ENCODE data around the gene GRPR.
A peak's percentile ranks its signal among the peaks of the same experiment; 100 is the strongest.

GRPR gene

DNA sequence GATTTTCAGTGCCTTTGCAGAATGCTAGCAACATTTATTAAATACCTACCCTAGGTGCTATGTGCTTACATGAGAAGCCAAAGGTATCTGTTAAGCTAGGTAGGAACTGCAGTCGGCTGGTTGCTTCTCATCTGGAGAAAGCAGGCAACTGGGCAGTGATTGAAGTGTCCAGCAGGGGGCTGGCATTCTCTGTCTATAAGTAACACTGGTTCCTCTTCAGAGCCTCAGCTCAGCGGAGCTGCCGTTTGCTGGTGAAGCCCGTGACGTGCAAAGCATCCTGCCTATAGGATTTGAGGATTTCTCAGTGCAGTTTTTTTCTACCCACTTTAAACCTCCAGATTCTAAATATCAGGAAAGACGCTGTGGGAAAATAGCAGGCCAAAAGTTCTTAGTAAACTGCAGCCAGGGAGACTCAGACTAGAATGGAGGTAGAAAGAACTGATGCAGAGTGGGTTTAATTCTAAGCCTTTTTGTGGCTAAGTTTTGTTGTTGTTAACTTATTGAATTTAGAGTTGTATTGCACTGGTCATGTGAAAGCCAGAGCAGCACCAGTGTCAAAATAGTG is at the start of gene GRPR:
GRPR (plus strand) TSS at position 344 of the 565 bp plus-strand sequence. CDS start 389 bp downstream, outside the sequence.
- peak; percentile 3 for DNase-seq

DNA sequence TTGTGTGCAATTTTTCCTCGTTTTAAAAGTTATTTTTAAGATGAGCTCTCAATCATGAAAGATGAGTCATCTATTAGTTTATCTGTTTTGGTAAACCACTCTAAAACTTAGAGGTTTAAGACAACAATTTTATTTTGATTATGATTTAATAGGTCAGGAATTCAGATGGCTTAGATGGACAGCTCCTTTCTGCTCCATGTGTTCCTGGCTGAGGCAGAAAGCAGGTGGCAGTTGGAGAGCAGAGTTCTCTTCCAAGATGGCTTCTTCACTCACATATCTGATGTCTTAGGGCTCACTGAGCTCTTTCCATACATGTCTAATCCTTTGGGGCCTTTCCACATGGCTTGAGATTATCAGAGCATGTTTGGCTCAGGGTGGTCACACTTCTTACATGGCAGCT is 48.3 kb upstream of the GRPR start:
- no peak for DNase-seq

DNA sequence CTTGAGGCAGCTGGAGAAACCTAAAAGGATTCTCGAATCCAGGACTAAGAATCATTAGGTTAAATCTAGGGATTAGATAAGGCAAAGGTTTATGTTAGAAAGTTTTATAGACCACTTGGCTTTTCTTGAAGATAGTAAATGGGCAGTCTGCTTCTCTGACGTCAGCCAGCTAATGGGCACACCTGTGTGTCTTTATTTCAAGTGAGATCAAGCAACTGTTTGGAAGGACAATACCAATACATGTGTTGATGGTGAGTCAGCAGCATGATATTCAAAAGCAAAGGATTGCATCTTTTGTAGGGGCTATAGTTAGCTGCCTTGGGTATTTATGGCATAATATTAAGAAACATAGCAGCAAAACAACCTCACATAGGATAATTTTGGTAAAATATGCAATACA is 46.5 kb upstream of the GRPR start:
- DNase-seq = no peak

DNA sequence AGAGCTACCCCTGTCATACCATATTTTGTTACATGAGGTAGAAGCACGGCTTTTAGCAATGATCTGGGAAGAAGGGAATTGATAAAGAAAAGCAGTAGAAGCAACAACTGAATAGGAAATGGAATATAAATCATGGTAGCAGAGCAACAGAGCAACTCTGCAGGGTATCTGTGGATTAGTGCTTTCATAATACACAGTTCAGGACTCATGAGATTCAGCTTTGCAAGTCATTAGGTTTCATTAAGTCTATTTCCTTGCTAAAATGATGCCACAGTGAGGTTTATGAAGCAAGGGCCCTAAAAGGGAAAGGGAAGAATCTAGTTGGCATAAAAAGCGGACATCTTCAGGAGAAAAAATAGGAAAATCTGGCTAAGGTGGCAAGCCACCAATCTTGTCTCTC is 45.6 kb upstream of the GRPR start:
- DNase-seq = no peak

DNA sequence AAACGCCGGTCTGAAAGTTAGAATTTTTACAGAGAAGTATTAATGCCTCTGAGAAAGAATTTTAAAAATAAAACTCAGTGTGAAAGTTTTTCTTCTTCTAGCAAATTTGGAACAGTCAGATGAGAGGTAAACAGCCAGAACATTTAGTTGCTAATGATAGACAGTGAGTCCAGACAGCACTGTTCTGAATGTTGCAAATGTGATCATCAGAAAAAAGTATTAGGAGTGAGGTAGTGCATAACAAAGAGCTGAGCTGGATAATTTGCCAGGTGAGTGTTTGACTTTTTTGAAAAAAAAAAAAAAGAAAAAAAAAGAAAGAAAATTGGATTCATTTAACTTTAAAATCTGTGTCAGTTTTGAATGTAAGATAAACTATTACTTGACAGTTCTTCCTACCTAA is 42.0 kb upstream of the GRPR start:
- no peak for DNase-seq

DNA sequence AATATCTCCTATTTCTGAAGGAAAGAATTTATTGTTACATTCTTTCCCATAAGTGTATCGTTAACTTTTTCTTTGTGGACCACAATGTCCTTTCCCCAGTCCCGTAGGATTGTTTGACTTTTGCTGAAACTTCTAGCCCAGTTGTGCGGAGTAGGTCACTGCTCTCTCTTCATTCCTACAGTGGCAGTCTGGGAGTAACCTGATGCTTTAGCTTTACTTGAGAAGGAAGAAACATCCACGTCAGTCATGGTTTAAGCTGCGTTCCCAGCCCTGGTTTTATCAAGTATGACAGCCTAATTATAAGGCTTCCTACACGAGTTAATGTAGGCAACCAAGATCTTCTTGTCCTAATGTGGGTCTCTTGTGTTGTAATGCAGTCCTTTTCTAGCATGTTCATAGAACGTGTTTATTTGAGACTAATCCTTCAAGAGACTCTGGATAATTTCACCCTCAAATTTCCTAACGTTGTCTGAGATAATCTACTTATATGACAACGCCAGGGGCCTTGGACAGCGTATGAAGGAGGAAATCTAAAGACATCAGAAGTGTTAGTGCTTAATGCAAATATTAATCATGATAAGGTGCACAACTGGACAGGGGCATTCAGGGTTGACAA is 40.8 kb upstream of the GRPR start:
- DNase-seq = no peak

DNA sequence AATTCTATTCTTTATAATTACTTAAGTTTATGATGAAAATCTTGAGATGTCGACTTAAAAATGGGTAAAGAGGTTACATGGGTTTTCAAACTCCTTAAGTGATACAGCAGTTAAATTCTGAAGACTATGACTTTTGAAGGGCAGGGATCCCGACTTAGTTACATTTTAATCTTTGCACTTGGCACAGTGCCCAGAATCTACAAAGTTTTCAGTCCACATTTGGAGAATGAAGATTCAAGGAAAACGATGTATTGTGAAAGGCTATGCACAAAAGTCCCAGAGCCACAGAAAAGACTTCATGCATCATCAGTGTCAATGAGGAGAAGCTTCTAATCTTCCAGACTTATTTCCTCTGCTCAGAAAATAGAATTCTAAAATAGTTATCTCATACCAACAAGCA is 36.3 kb upstream of the GRPR start:
- DNase-seq = no peak

DNA sequence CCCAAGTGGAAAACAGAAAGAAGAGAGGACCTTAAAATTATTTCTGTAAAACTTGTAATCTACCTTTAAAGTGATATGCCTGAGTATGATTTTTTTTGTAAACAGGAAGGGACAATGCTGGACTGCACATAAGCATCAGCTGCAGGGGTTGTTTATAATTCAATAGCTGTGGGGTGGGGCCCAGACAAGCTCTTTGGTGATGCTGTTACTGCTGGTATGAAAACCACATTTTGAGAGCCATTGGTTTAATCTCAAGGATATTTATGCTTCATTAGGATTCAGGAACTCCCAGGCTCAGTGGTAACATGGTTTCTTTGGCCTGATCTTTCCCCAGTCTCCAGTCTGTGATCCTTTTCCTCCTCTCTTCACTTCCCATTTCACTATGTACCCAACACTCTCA is 34.3 kb upstream of the GRPR start:
- DNase-seq = no peak

DNA sequence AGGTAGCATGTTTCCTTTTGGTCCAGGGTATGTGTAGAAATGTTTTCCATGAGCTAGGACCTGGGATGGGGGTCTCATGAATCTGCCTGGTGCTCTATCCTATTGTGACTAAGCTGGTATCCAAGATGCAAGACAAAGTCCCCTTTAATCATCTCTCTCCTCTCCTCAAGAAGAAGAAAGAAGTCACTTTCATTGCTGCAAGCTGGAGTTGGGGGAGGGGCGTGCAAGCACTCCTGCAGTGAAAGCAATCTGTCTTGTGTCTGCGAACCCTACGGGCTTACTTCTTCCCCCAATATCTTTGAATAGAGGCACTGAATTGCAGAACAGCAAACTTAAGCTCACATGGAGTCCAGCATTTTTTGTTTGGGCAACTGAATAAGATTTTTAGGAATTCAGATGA is 27.2 kb upstream of the GRPR start:
- DNase-seq = no peak

DNA sequence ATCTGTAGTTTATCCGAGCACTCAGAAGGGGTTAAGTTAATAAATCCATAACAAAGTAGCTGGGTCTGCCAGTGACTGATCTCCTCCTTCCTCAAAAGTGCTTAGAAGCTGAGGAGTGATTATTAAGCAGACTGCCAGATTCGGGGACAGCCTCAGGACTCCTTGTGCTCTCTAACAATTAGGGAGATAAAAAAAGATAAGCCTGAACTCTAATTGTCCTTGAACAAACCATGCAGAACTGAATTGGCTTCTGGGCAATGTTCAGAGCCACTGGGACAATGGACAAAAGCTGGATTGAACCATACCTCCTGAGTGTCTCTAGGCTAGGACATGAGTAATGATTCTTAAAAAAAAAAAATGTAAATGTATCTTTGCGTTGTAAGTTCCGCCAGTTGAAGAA is 22.7 kb upstream of the GRPR start:
- no peak for DNase-seq

DNA sequence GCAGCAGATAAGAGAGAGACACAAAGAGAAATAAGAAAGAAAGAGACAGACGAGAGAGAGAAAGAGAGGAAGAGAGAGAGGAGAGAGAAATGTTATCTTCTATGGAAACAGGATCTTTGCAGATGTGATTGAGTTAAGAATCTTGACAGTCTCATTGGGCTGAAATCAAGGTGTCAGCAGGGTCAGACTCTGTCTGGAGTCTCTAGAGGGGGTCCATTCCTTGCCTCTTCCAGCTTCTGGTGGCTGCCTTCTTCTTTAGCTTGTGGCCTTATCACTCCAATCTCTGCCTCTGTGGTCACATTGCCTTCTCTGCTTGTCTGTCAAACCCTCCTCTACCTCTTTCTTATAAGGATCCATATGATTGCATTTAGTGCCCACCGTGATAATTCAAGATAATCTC is 21.8 kb upstream of the GRPR start:
- DNase-seq = no peak

DNA sequence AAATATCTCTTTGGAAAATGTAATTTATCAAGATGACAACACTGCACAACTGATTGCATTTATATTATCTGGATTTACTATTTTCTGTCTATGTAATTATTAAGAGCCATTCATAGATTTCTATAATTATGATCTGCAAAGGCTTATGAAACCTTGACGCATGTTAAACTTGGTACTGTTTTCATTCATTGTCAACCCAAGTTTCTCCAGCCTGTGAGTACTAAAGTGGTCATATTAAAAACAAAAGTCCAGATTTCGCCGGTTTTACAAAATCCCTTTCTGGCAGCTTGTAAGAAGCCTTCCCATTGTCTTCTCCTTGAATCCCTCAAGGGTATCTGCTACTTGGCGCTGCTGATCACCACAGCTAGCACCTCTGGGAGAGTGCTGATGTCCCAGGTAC is 19.7 kb upstream of the GRPR start:
- DNase-seq = no peak

DNA sequence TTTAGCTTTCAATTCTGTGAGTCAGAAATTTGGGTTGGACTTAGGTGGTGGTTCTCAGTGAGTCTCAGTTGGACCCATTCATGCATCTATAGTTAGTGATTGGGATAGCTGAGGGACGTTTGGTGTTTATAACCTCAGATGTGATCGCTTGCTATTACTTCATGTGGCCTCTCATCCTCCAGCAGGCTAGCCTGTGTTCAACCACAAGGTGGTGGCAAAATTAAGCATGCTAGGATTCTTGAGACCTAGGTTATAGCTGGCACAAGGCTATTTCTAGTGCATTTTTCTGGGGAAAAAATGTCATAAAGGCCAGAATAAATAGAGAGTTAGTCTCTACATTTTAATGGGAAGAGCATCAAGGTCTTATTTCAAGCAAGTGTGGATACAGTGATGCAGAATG is 10.9 kb upstream of the GRPR start:
- DNase-seq = no peak

DNA sequence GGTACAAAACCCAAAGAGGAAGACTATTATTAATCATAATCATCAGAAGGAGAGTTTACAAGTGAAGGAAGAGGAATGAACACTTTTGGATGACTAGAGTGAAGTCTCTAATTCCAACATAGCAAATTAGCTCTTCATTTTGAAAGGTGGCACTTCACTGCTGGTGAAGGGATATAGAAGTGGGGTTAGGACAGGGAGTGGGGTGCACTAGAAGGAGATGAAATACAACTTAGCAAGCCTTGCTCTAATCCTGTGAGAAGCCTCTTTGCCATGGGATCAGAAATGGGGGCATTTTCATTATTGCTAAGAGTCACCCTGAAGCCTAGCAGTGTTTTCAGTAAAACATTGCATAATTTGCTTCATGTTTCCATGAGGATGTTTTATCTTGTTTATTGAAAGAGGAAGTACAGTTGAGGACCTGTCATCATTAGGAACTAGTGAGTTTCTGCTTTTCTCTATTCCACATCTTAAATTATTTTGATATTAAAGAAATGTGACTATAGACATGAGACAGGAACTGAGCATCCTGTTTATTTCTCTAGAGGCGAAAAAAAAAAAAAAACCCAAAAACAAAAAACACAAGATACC is 9.3 kb upstream of the GRPR start:
- peak; percentile 35 for DNase-seq

DNA sequence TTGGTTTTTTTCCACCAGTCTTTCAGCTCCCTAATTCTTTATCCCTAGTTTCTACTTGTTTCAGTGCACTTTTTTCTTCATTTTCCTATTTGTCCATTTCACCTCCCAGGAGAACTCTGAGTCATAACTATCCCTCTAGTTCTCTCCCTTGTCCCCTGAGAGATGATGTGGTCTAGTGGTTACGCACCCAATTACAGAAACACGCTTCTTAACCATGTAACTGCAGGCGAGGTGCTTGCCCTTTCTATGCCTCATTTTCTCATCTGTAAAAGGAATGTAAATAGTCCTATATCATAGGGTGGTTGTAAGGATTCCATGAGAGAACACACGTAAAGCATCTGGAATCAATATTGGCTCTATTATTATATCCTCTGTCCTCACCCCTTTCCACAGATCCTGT is 8.8 kb upstream of the GRPR start:
- DNase-seq = no peak

DNA sequence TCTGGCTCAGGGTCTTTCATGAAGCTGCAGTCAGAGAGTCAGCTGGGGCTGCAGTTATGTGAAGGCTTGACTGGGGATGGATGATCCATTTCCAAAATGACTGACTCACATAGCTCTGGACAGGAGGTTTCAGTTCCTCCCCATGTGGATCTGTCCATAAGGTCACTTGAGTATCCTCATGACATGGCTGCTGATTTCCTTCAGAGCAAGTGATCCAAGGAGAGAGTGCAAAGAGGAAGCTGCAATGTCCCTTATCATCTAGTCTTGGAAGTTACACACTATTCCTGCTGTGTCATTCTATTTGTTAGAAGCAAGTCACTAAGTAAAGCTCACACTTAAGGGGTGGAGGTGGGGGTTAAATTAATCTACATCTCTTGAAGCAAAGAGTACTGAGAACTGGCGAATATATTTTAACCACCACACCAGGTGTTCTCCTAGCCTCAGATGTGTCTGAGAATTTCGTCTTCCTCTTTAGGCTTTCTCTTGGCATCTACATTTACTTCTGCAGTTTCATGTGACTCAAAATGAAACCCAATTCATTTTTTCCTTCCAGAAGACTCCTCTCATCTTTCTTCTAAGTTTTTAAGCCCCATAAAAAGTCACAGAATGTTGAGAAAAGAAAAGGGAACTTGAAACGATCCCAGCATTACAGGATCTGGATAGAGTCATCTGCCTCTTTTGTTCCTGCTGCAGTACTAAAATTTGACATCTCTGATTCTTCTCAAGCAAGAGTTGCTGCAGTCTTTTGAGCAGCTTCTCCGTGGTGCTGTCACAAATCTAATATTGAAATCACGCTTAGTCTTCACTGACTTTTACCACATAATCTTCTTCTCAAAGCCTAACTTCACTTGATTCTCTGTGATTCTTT is 3.8 kb upstream of the GRPR start:
- peak; percentile 3 for DNase-seq

DNA sequence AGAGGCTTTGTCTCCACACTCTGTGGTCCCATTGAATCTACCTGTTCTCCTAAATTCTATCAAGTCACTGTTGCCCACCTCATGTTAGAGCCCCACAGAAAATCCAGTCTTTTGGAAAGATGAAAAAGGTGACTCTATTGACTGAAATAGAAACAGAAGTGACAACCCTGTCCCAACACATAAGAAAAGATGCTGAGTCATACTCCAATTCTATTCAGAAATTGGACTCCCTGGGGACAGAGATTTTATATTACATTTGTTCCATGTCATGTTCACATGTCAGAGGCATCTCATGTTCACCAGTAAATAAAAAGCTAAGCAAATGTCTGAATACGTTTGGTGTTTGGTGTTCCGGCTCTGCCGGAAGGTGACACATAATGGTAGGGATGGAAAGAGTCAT is 2.9 kb upstream of the GRPR start:
- DNase-seq = no peak

DNA sequence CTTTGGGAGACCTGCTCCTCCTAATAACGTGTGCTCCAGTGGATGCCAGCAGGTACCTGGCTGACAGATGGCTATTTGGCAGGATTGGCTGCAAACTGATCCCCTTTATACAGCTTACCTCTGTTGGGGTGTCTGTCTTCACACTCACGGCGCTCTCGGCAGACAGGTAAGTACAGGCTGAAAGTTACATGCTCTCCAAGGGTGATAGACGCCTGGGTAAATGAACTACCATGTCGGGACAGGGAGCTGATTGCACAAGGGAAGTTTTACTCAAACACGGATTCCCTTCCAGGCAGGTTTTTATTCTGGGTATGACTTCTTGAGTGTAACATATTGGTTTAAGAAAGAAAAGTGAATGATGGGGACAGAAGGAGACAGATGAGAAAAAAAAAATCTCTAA is 836 bp downstream of the GRPR start:
- no peak for DNase-seq

DNA sequence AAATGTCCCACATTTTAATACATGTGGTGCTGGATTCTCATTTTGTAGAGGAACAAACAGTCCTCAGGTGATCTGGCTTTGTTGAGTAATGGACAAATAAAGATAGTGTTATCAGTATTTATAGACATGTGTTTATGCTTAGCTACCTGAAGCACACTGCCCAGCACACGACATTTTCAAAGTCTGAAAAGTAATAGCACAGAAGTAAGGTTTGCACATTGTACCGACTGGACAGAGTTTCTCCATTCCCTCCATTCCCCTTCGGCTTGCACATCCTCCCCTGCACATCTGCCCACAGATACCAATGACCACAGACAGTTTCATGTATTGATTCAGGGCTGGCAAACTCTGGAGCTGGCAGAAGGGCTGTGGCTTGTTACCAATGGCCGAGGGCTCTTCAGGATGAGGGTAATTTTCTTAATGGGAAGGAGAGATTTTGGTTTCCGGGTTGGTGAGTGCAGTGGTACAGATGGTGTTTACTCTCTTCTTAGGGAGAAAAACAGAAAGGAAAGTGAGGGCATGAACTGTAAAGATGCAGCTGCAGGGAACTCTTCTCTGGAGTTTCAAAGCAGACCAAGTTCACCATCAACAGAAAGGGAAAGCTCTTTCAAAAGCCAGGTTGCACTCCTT is 2.3 kb downstream of the GRPR start:
- no peak for DNase-seq

DNA sequence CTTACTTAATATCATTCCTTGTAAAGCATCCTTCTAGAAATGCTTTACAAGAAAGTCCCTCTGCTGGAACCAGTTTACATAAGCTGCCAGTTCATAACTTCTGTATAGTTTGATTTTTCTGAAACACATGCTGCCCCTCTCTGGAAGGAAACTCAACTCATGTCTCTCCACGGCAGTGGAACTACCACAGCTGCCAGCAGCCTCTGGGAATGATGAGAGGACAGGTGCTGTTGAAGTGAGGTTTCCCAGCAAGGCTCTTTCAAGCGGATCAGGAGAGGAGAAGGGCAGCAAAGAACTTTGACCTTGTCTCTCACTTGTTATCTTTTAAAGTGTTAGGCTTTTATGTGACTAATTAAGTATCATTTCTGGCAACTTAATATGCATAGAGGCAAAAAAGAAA is 7.3 kb downstream of the GRPR start:
- DNase-seq = no peak

DNA sequence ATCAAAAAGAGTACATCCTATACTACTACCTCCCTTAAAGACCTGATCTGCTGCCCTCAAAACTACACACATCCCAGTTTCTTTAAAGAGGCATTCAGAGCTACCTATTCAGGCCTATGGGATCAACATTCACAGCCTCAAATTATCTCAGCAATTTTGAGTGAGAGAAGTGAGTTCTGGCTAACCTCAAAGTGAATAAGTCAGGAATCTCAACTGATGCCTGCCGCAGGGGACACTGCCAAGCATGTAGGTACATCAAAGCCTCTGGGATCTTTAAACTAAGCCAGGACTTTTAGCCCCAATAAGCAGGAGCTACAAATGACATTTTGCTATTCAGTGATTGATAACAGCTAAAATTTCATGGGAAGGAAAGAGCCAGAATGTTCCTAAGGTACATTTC is 11.6 kb downstream of the GRPR start:
- no peak for DNase-seq

DNA sequence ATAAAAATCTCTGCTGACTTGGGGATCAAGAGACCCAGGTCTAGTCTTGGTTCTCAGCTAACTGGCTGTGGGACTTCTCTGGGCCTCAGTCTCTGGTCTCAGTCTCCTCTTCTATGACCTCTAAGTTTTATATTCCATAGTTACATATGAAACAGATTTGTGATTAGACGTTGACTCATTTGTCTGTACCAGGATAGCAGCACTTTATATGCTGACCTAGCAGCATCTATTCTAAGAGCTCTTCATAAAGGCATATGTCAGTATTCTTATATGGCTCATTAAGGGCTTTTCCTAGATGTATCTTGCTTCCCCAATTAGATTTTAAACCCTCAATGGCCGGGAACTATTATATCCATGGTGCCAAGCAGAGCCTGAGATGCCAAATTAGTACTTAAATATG is 12.7 kb downstream of the GRPR start:
- no peak for DNase-seq

DNA sequence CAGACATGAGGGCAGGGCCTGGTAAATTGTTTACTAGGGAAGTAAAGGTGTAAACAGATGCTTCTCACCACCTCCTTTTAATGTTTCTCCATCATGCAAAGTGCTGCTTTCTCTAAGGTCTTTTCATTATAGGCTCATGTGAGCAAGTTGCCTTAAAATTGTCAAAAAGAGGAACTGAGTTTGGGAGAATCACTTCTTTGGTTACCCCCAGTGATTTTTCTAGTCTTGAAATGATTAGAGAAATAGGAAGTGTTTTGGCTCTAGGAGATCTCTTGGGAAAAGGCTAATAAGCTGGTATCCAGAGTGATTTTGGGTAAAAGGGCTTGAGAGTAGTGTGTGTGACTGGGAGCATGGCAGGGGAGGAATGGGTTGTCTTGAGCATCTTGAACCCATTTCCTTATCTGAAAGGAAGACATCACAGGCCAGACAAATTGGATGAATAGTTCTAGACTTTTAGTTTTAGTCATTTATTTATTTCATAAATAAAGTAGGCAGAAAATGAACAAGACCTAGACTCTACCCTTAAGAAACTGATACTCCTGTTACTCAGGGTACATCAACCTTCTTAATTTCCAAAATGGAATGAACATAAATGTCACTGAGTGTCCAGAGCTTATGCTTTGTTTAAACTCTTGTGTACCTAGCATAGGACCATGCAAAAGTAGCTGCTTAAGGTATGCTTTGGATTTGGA is 14.2 kb downstream of the GRPR start:
- DNase-seq = no peak
